Liver (tissue), 9 donors: ENCODE data around the gene LARGE2. TPM values are rescaled to one million over a fixed set of nuclear protein-coding genes. Genes with fewer than 3 reads are reported as not detected.

ENCODE experiments used
- DNase-seq: peaks from one replicate; pipeline ENCODE4 v3.0.0-alpha.2; 2017; ENCODE audit warnings: low spot score
- H3K27ac ChIP-seq, 2 donors: one replicate each; pipeline ENCODE4 v1.7.0; 2013; ENCODE audit warnings: inconsistent platforms in 2 of 2, low read length in 2 of 2, control low read depth in 1 of 2, low read depth in 1 of 2, mild to moderate bottlenecking in 1 of 2
- H3K27me3 ChIP-seq, 4 donors: one replicate each; pipeline versions ENCODE4 v1.6.1 to v1.7.0; 2013; ENCODE audit warnings: low read length in 3 of 4, inconsistent platforms in 1 of 4, mild to moderate bottlenecking in 1 of 4, moderate library complexity in 1 of 4; ENCODE audit not compliant: control insufficient read depth in 4 of 4, insufficient read depth in 4 of 4
- H3K36me3 ChIP-seq, 4 donors: one replicate each; pipeline versions ENCODE4 v1.6.1 to v1.7.0; 2013; ENCODE audit warnings: low read length in 3 of 4, mild to moderate bottlenecking in 3 of 4, low read depth in 1 of 4, moderate library complexity in 1 of 4; ENCODE audit not compliant: control insufficient read depth in 4 of 4, insufficient read depth in 3 of 4
- H3K4me1 ChIP-seq, 4 donors: one replicate each; pipeline versions ENCODE4 v1.6.1 to v1.7.0; 2013; ENCODE audit warnings: low read length in 3 of 4, mild to moderate bottlenecking in 3 of 4, moderate library complexity in 1 of 4; ENCODE audit not compliant: control insufficient read depth in 4 of 4, insufficient read depth in 4 of 4
- H3K4me3 ChIP-seq, 3 donors: one replicate each; pipeline versions ENCODE4 v1.6.1 to v1.7.0; 2013; ENCODE audit warnings: low read length in 3 of 3, control low read depth in 1 of 3, low read depth in 1 of 3, mild to moderate bottlenecking in 1 of 3
- H3K9ac ChIP-seq, 2 donors: one replicate each; pipeline ENCODE4 v1.7.0; 2013; ENCODE audit warnings: low read length in 2 of 2, mild to moderate bottlenecking in 2 of 2, moderate library complexity in 2 of 2, control low read depth in 1 of 2, low read depth in 1 of 2
- H3K9me3 ChIP-seq, 4 donors: one replicate each; pipeline versions ENCODE4 v1.6.1 to v1.7.0; 2013; ENCODE audit warnings: low read length in 3 of 4; ENCODE audit not compliant: control insufficient read depth in 4 of 4
- ATF3 ChIP-seq: IDR thresholded peaks from 2 replicates; pipeline ENCODE4 v1.6.1; 2016; ENCODE audit warnings: antibody characterized with exemption
- CTCF ChIP-seq: fragments of 150-350 bp; IDR thresholded peaks from 2 replicates; pipeline ENCODE4 v1.5.1; 2017; ENCODE audit warnings: improper control_type of control experiment, low read depth, low read length; ENCODE audit not compliant: missing input control
- FOXA2 ChIP-seq: IDR thresholded peaks from 2 replicates; pipeline ENCODE4 v1.6.1; 2016; ENCODE audit warnings: antibody characterized with exemption
- GABPA ChIP-seq, 2 donors: IDR thresholded peaks in 1 of 2; conservative IDR thresholded peaks in 1 of 2; 2 replicates each; pipeline ENCODE4 v1.6.1; 2016; ENCODE audit warnings: antibody characterized with exemption in 2 of 2, mild to moderate bottlenecking in 1 of 2, moderate library complexity in 1 of 2
- HNF4A ChIP-seq, 2 donors: conservative IDR thresholded peaks; 2 replicates each; pipeline ENCODE4 v1.6.1; 2016; ENCODE audit warnings: antibody characterized with exemption in 2 of 2, mild to moderate bottlenecking in 2 of 2
- HNF4G ChIP-seq: IDR thresholded peaks from 2 replicates; pipeline ENCODE4 v1.6.1; 2016; ENCODE audit warnings: antibody characterized with exemption
- JUND ChIP-seq, 2 donors: IDR thresholded peaks; 2 replicates each; pipeline ENCODE4 v1.6.1; 2016; ENCODE audit warnings: antibody characterized with exemption in 2 of 2
- MAX ChIP-seq: IDR thresholded peaks from 2 replicates; pipeline ENCODE4 v1.6.1; 2016; ENCODE audit warnings: antibody characterized with exemption
- NR2F2 ChIP-seq: IDR thresholded peaks from 2 replicates; pipeline ENCODE4 v1.6.1; 2016; ENCODE audit warnings: antibody characterized with exemption
- RAD21 ChIP-seq, 2 donors: IDR thresholded peaks; 2 replicates each; pipeline ENCODE4 v1.6.1; 2016; ENCODE audit warnings: antibody characterized with exemption in 2 of 2, mild to moderate bottlenecking in 2 of 2
- REST ChIP-seq: IDR thresholded peaks from 2 replicates; pipeline ENCODE4 v1.6.1; 2016; ENCODE audit warnings: antibody characterized with exemption, mild to moderate bottlenecking
- RXRA ChIP-seq, 2 donors: IDR thresholded peaks; 2 replicates each; pipeline ENCODE4 v1.6.1; 2017 to 2018; ENCODE audit warnings: antibody characterized with exemption in 2 of 2, mild to moderate bottlenecking in 1 of 2
- SP1 ChIP-seq: IDR thresholded peaks from 2 replicates; pipeline ENCODE4 v1.6.1; 2018; ENCODE audit warnings: antibody characterized with exemption, mild to moderate bottlenecking
- TAF1 ChIP-seq: conservative IDR thresholded peaks from 2 replicates; pipeline ENCODE4 v1.6.1; 2016; ENCODE audit warnings: antibody characterized with exemption, mild to moderate bottlenecking
- YY1 ChIP-seq: IDR thresholded peaks from 2 replicates; pipeline ENCODE4 v1.6.1; 2016; ENCODE audit warnings: antibody characterized with exemption, mild to moderate bottlenecking
- ZBTB33 ChIP-seq: IDR thresholded peaks from 2 replicates; pipeline ENCODE4 v1.6.1; 2016; ENCODE audit warnings: antibody characterized with exemption
- WGBS: extraction: QIAGEN DNeasy Blood & Tissue Kit; methylation state at CpG from one replicate; pipeline ENCODE4 v1.1.7; 2013; 5-methylcytosine and 5-hydroxymethylcytosine counted together
- polyA plus RNA-seq, 2 donors: library from polyadenylated mRNA; stranded (reverse) in 1 of 2; unstranded in 1 of 2; fragments of 200-250 nt in 1 of 2; fragments of >200 nt in 1 of 2; fragmentation: Nextera tagmentation in 1 of 2; extraction: Ambion mirVana in 1 of 2; gene quantifications; one replicate each; pipeline versions ENCODE4 v1.2.1 to v1.2.3, GENCODE V29; 2013 to 2015
- total RNA-seq, 2 donors: library from RNA; depleted of rRNA; stranded (reverse); fragments of >200 nt; gene quantifications; one replicate each; pipeline ENCODE4 v1.2.3, GENCODE V29; 2014
- donor health status: healthy.
- donor health status: healthy.
- donor health status: healthy.
- donor health status: healthy.
- donor health status: healthy.

The LARGE2 gene
- total and polyA plus RNA-seq, 4 donors: 1.3 to 1.9 (median 1.5) TPM

- peaks cover 0 to 12% (median 4%) of the 10 kb centered on the region in 4 donors for H3K4me1 ChIP-seq
- WGBS: 95% methylated on average over 6 of the region's 6 CpGs
- no peaks in the 10 kb centered on the region for H3K27me3 ChIP-seq
- no peak overlapping the region for H3K9ac ChIP-seq
- H3K36me3 ChIP-seq: no peaks in the 10 kb centered on the region
- no peaks in the 10 kb centered on the region for H3K9me3 ChIP-seq
- H3K27ac ChIP-seq: no peak overlapping the region
- TF ChIP-seq CTCF (no peak), TAF1 (no peak), GABPA (IDR thresholded peaks at IDR 0.05 in 1 of 2, conservative IDR thresholded peaks at IDR 0.05 in 1 of 2) (no peak), RAD21 (IDR thresholded peaks at IDR 0.05) (no peak), MAX (no peak), ZBTB33 (no peak), FOXA2 (no peak)
- no peak overlapping the region for H3K4me3 ChIP-seq
- no peak for DNase-seq
Observed at GRCh38 chr11:45924927-45925326, 2.5 kb downstream of the LARGE2 start.

- Histone ChIP-seq H3K27ac (no peak overlapping the region), H3K9me3 (no peaks in the 10 kb centered on the region), H3K36me3 (no peaks in the 10 kb centered on the region), H3K27me3 (no peaks in the 10 kb centered on the region), H3K9ac (no peak overlapping the region), H3K4me3 (no peak overlapping the region), H3K4me1 (peaks cover 0 to 12% (median 4%) of the 10 kb centered on the region in 4 donors)
- TF ChIP-seq CTCF: no peak
- TF ChIP-seq NR2F2: no peak
- no peak for TF ChIP-seq MAX
- no peak for TF ChIP-seq TAF1
- no peak for TF ChIP-seq ATF3
- TF ChIP-seq RXRA (IDR thresholded peaks at IDR 0.05): no peak
- TF ChIP-seq HNF4A (conservative IDR thresholded peaks at IDR 0.05): no peak
- TF ChIP-seq YY1: no peak
- TF ChIP-seq FOXA2: no peak
- no peak for TF ChIP-seq JUND (IDR thresholded peaks at IDR 0.05)
- TF ChIP-seq REST: no peak
- TF ChIP-seq HNF4G: no peak
- TF ChIP-seq SP1: no peak
- no peak for DNase-seq
- WGBS: 90% methylated on average over 3 of the region's 3 CpGs
Observed at GRCh38 chr11:45925550-45925949, 3.1 kb downstream of the LARGE2 start.
